ENCODE results near the gene CDH16. TPM values are rescaled to one million over a fixed set of nuclear protein-coding genes. Genes with fewer than 3 reads are reported as not detected.
"Not testable (repeated sequence)": the region's sequence is repeated elsewhere in the genome, so short reads cannot be mapped to it uniquely, and the experiment has no call there.

CDH16 gene
- total RNA-seq, 2 experiments from 2014 or later, result not detected

GRCh38 chr16:66903544-66904427 is 14.9 kb downstream of the CDH16 start:
- no peak overlapping the region for H3K27ac Mint-ChIP-seq
- H3K9me3 Mint-ChIP-seq, result no peaks in the 10 kb centered on the region
- CTCF ChIA-PET, result interaction anchor here (3.6 kb wide), 1 partner anchor 9 kb away, joined by 15 read pairs; no protein-coding TSS in a partner anchor
- POLR2A ChIA-PET, result no interaction called here
- H3K4me1 Mint-ChIP-seq, result peaks cover 8% of the 10 kb centered on the region
- no peak overlapping the region for H3K4me3 Mint-ChIP-seq
- no peaks in the 10 kb centered on the region for H3K27me3 Mint-ChIP-seq
- no peak for DNase-seq
- H3K36me3 Mint-ChIP-seq (ENCODE audit: low read depth), result no peaks in the 10 kb centered on the region

GRCh38 chr16:66902648-66903543 is 15.8 kb downstream of the CDH16 start:
- Mint-ChIP-seq H3K4me1 (peaks cover 8% of the 10 kb centered on the region), H3K4me3 (no peak overlapping the region), H3K27me3 (no peaks in the 10 kb centered on the region), H3K9me3 (no peaks in the 10 kb centered on the region), H3K36me3 (ENCODE audit: low read depth) (no peaks in the 10 kb centered on the region), H3K27ac (no peak overlapping the region)
- CTCF ChIA-PET, result interaction anchor here (1.2 to 3.6 kb wide), 2 partner anchors 8 to 11 kb away, joined by 4 to 15 read pairs; no protein-coding TSS in a partner anchor
- POLR2A ChIA-PET, result interaction anchor here (1.0 to 1.1 kb wide), 2 partner anchors 31 to 73 kb away, joined by 3 read pairs; no protein-coding TSS in a partner anchor
- DNase-seq, result no peak

- H3K27ac Mint-ChIP-seq, result no peak overlapping the region
- no peak overlapping the region for H3K4me3 Mint-ChIP-seq
- H3K36me3 Mint-ChIP-seq (ENCODE audit: low read depth), result no peaks in the 10 kb centered on the region
- peaks cover 8% of the 10 kb centered on the region for H3K4me1 Mint-ChIP-seq
- H3K9me3 Mint-ChIP-seq, result no peaks in the 10 kb centered on the region
- POLR2A ChIA-PET, result interaction anchor here (1.1 kb wide), 1 partner anchor 32 kb away, joined by 3 read pairs; no protein-coding TSS in a partner anchor
- no peak for DNase-seq
- CTCF ChIA-PET, result interaction anchor here (0.6 kb wide), 1 partner anchor 8 kb away, joined by 3 read pairs; no protein-coding TSS in a partner anchor
- H3K27me3 Mint-ChIP-seq, result no peaks in the 10 kb centered on the region
These were observed 17.1 kb downstream of the CDH16 start for GRCh38 chr16:66901626-66902025.

GRCh38 chr16:66900721-66901441 is 17.8 kb downstream of the CDH16 start:
- no peaks in the 10 kb centered on the region for H3K36me3 Mint-ChIP-seq (ENCODE audit: low read depth)
- peaks cover 3% of the 10 kb centered on the region for H3K4me1 Mint-ChIP-seq
- ChIA-PET POLR2A (no interaction called here), CTCF (interaction anchor here (0.6 kb wide), 1 partner anchor 9 kb away, joined by 3 read pairs; no protein-coding TSS in a partner anchor)
- no peaks in the 10 kb centered on the region for H3K9me3 Mint-ChIP-seq
- no peak overlapping the region for H3K27ac Mint-ChIP-seq
- no peaks in the 10 kb centered on the region for H3K27me3 Mint-ChIP-seq
- H3K4me3 Mint-ChIP-seq, result no peak overlapping the region
- no peak for DNase-seq

- POLR2A ChIA-PET, result no interaction called here
- CTCF ChIA-PET, result interaction anchor here (0.6 kb wide), 1 partner anchor 70 kb away, joined by 3 read pairs; the partner anchor contains the start of gene NAE1
- DNase-seq, result no peak
- no peak overlapping the region for H3K27ac Mint-ChIP-seq
- no peaks in the 10 kb centered on the region for H3K9me3 Mint-ChIP-seq
- H3K4me3 Mint-ChIP-seq, result no peak overlapping the region
- H3K36me3 Mint-ChIP-seq (ENCODE audit: low read depth), result no peaks in the 10 kb centered on the region
- H3K27me3 Mint-ChIP-seq, result no peaks in the 10 kb centered on the region
- H3K4me1 Mint-ChIP-seq, result peaks cover 4% of the 10 kb centered on the region
These were observed 18.6 kb downstream of the CDH16 start for GRCh38 chr16:66899945-66900710.

GRCh38 chr16:66899310-66899944 is 19.3 kb downstream of the CDH16 start:
- DNase-seq, result no peak
- Mint-ChIP-seq H3K4me3 (no peak overlapping the region), H3K9me3 (no peaks in the 10 kb centered on the region), H3K4me1 (peaks cover 10% of the 10 kb centered on the region), H3K27me3 (no peaks in the 10 kb centered on the region), H3K36me3 (ENCODE audit: low read depth) (no peaks in the 10 kb centered on the region), H3K27ac (no peak overlapping the region)
- CTCF ChIA-PET, result interaction anchor here (0.6 kb wide), 1 partner anchor 69 kb away, joined by 3 read pairs; the partner anchor contains the start of gene NAE1
- POLR2A ChIA-PET, result no interaction called here

- Mint-ChIP-seq H3K4me1 (peaks cover 15% of the 10 kb centered on the region), H3K27ac (no peak overlapping the region), H3K27me3 (no peaks in the 10 kb centered on the region), H3K9me3 (no peaks in the 10 kb centered on the region), H3K4me3 (no peak overlapping the region), H3K36me3 (ENCODE audit: low read depth) (no peaks in the 10 kb centered on the region)
- POLR2A ChIA-PET, result no interaction called here
- DNase-seq, result no peak
- CTCF ChIA-PET, result no interaction called here
These were observed 19.8 kb downstream of the CDH16 start for GRCh38 chr16:66898933-66899309.

GRCh38 chr16:66898207-66898606 is 20.5 kb downstream of the CDH16 start:
- ChIA-PET POLR2A (interaction anchor here (1.0 kb wide), 1 partner anchor 14 kb away, joined by 3 read pairs; no protein-coding TSS in a partner anchor), CTCF (interaction anchor here (0.7 to 6.3 kb wide), 2 partner anchors 29 kb away, joined by 3 to 57 read pairs; partner anchors contain the start of gene RRAD)
- Mint-ChIP-seq H3K4me1 (peaks cover 16% of the 10 kb centered on the region), H3K4me3 (no peak overlapping the region), H3K27ac (no peak overlapping the region), H3K36me3 (ENCODE audit: low read depth) (no peaks in the 10 kb centered on the region), H3K27me3 (no peaks in the 10 kb centered on the region), H3K9me3 (no peaks in the 10 kb centered on the region)
- no peak for DNase-seq

GRCh38 chr16:66896682-66897081 is 22.0 kb downstream of the CDH16 start:
- H3K4me3 Mint-ChIP-seq; H3K27ac Mint-ChIP-seq; DNase-seq; H3K27me3 Mint-ChIP-seq; H3K36me3 Mint-ChIP-seq (ENCODE audit: low read depth); H3K9me3 Mint-ChIP-seq: not testable (repeated sequence)
- ChIA-PET CTCF (interaction anchor here (0.8 to 6.3 kb wide), 6 partner anchors 8 to 261 kb away, joined by 3 to 57 read pairs (median 6); partner anchors contain the start of genes NAE1 and RRAD), POLR2A (interaction anchor here (1.3 kb wide), 1 partner anchor 22 kb away, joined by 3 read pairs; the partner anchor contains the start of gene CDH16)
- H3K4me1 Mint-ChIP-seq, result peaks cover 24% of the 10 kb centered on the region

- H3K27ac Mint-ChIP-seq, result no peak overlapping the region
- H3K27me3 Mint-ChIP-seq, result no peaks in the 10 kb centered on the region
- POLR2A ChIA-PET, result interaction anchor here (0.8 to 1.9 kb wide), 4 partner anchors 11 to 32 kb away, joined by 3 to 7 read pairs (median 5); partner anchors contain the start of genes CDH16 and PDP2
- peaks cover 5% of the 10 kb centered on the region for H3K36me3 Mint-ChIP-seq (ENCODE audit: low read depth)
- H3K4me3 Mint-ChIP-seq, result no peak overlapping the region
- CTCF ChIA-PET, result interaction anchor here (0.8 to 6.3 kb wide), 15 partner anchors 9 to 262 kb away, joined by 3 to 57 read pairs (median 5); partner anchors contain the start of genes NAE1, PDP2 and RRAD
- peaks cover 24% of the 10 kb centered on the region for H3K4me1 Mint-ChIP-seq
- no peaks in the 10 kb centered on the region for H3K9me3 Mint-ChIP-seq
- no peak for DNase-seq
These were observed 22.7 kb downstream of the CDH16 start for GRCh38 chr16:66895999-66896398.

GRCh38 chr16:66895689-66895979 is 23.1 kb downstream of the CDH16 start:
- H3K27me3 Mint-ChIP-seq, result no peaks in the 10 kb centered on the region
- ChIA-PET POLR2A (interaction anchor here (0.6 to 1.9 kb wide), 6 partner anchors 11 to 33 kb away, joined by 3 to 7 read pairs (median 4); partner anchors contain the start of genes CDH16 and PDP2), CTCF (interaction anchor here (0.9 to 6.3 kb wide), 19 partner anchors 9 to 262 kb away, joined by 3 to 57 read pairs (median 5); partner anchors contain the start of genes NAE1, PDP2 and RRAD)
- H3K27ac Mint-ChIP-seq, result no peak overlapping the region
- H3K4me3 Mint-ChIP-seq, result no peak overlapping the region
- no peak for DNase-seq
- peaks cover 5% of the 10 kb centered on the region for H3K36me3 Mint-ChIP-seq (ENCODE audit: low read depth)
- peaks cover 24% of the 10 kb centered on the region for H3K4me1 Mint-ChIP-seq
- H3K9me3 Mint-ChIP-seq, result no peaks in the 10 kb centered on the region

All from activated CD4-positive, alpha-beta memory T cell treated with anti-CD3 and anti-CD28 coated beads, Interleukin-2, amount 10 ng/mL, durations not matched to agents 7 days and 5 days (primary cell).